WTC11 (cell line): ENCODE measurements around the gene GNG13.

Experiments used
- MXD4 ChIP-seq: fragments of 250-450 bp; sonication (Bioruptor Pico); IDR thresholded peaks from 2 replicates; pipeline ENCODE4 v1.8.0; 2021; ENCODE audit warnings: mild to moderate bottlenecking, moderate library complexity, borderline replicate concordance
- RELA ChIP-seq: sonication (generic); formaldehyde crosslinking; IDR thresholded peaks from 2 replicates; pipeline ENCODE4 v1.8.1; 2022; ENCODE audit warnings: missing genetic modification reagents, mild to moderate bottlenecking, borderline replicate concordance

DNA sequence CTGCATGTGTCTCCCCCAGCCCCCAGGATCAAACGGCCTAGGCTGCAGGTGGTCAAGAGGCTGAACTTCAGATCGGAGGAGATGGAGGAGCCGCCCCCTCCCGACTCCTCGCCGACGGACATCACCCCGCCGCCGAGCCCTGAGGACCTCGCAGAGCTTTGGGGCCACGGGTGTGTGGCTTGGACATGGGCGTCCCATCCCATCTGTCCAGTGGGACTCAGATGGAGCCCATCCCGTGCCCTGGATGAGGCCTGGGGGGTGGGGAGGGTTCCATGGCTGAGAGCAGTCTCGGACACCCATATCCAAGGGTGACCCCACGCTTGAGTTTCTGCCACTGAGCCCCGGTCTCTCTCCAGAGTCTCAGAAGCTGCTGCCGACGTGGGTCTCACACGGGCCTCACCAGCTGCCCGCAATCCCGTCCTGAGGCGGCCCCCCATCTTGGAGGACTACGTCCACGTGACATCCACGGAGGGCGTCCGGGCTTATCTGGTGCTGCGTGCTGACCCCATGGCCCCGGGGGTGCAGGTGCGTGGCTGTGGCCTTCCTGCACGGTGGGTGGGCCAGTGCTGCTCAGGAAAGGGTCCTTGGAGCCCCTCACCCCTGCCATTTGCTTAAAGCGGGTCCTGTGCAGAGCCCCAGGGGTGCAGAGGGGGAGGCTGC, 11.2 kb downstream of the GNG13 start:
- TF ChIP-seq RELA (CRISPR knock-in tag) (no peak), MXD4 (CRISPR knock-in tag) (no peak)
